ENCODE data around the gene TSSK6.

TSSK6 gene

GRCh38 chr19:19548915-19549759, 33.8 kb upstream of the TSSK6 start:
- no peaks in the 10 kb centered on the region for H3K27me3 Mint-ChIP-seq
- no peak overlapping the region for H3K4me3 Mint-ChIP-seq
- H3K36me3 Mint-ChIP-seq, result no peaks in the 10 kb centered on the region
- no peaks in the 10 kb centered on the region for H3K9me3 Mint-ChIP-seq
- no peaks in the 10 kb centered on the region for H3K4me1 Mint-ChIP-seq
- no peak overlapping the region for H3K27ac Mint-ChIP-seq

GRCh38 chr19:19547674-19548336, 32.5 kb upstream of the TSSK6 start:
- no peaks in the 10 kb centered on the region for H3K36me3 Mint-ChIP-seq

GRCh38 chr19:19546751-19547162, 31.4 kb upstream of the TSSK6 start:
- no peaks in the 10 kb centered on the region for H3K4me1 Mint-ChIP-seq
- H3K4me3 Mint-ChIP-seq, result no peak overlapping the region
- H3K27ac Mint-ChIP-seq, result no peak overlapping the region
- no peaks in the 10 kb centered on the region for H3K9me3 Mint-ChIP-seq
- no peaks in the 10 kb centered on the region for H3K27me3 Mint-ChIP-seq
- no peaks in the 10 kb centered on the region for H3K36me3 Mint-ChIP-seq

More at GRCh38 chr19:19547674-19548336, 32.5 kb upstream of the TSSK6 start:
- Mint-ChIP-seq H3K27me3 (no peaks in the 10 kb centered on the region), H3K4me1 (no peaks in the 10 kb centered on the region), H3K4me3 (no peak overlapping the region), H3K9me3 (no peaks in the 10 kb centered on the region), H3K27ac (no peak overlapping the region)

GRCh38 chr19:19545707-19546106, 30.4 kb upstream of the TSSK6 start:
- H3K4me3 Mint-ChIP-seq, result no peak overlapping the region
- H3K4me1 Mint-ChIP-seq, result peaks cover 6% of the 10 kb centered on the region
- H3K36me3 Mint-ChIP-seq, result no peaks in the 10 kb centered on the region
- no peak overlapping the region for H3K27ac Mint-ChIP-seq
- no peaks in the 10 kb centered on the region for H3K27me3 Mint-ChIP-seq
- H3K9me3 Mint-ChIP-seq, result no peaks in the 10 kb centered on the region

GRCh38 chr19:19544954-19545591, 29.7 kb upstream of the TSSK6 start:
- Mint-ChIP-seq H3K4me1 (peaks cover 9% of the 10 kb centered on the region), H3K36me3 (no peaks in the 10 kb centered on the region), H3K9me3 (no peaks in the 10 kb centered on the region), H3K4me3 (no peak overlapping the region), H3K27me3 (no peaks in the 10 kb centered on the region), H3K27ac (no peak overlapping the region)

- Mint-ChIP-seq H3K36me3 (no peaks in the 10 kb centered on the region), H3K27me3 (no peaks in the 10 kb centered on the region), H3K4me3 (no peak overlapping the region), H3K4me1 (peaks cover 9% of the 10 kb centered on the region), H3K27ac (no peak overlapping the region), H3K9me3 (no peaks in the 10 kb centered on the region)
Observed at GRCh38 chr19:19544257-19544953, 29.1 kb upstream of the TSSK6 start.

- Mint-ChIP-seq H3K27me3 (no peaks in the 10 kb centered on the region), H3K36me3 (no peaks in the 10 kb centered on the region), H3K9me3 (no peaks in the 10 kb centered on the region), H3K4me3 (no peak overlapping the region), H3K27ac (no peak overlapping the region), H3K4me1 (peaks cover 14% of the 10 kb centered on the region)
Observed at GRCh38 chr19:19543640-19544039, 28.3 kb upstream of the TSSK6 start.

- no peak overlapping the region for H3K4me3 Mint-ChIP-seq
- H3K27ac Mint-ChIP-seq, result no peak overlapping the region
- no peaks in the 10 kb centered on the region for H3K9me3 Mint-ChIP-seq
- H3K36me3 Mint-ChIP-seq, result no peaks in the 10 kb centered on the region
- H3K27me3 Mint-ChIP-seq, result no peaks in the 10 kb centered on the region
- peaks cover 17% of the 10 kb centered on the region for H3K4me1 Mint-ChIP-seq
Observed at GRCh38 chr19:19543101-19543500, 27.8 kb upstream of the TSSK6 start.

GRCh38 chr19:19542507-19542906, 27.2 kb upstream of the TSSK6 start:
- Mint-ChIP-seq H3K36me3 (no peaks in the 10 kb centered on the region), H3K27ac (peak overlapping the region; percentile 68), H3K9me3 (no peaks in the 10 kb centered on the region), H3K4me1 (peaks cover 21% of the 10 kb centered on the region), H3K27me3 (no peaks in the 10 kb centered on the region), H3K4me3 (no peak overlapping the region)

- Mint-ChIP-seq H3K9me3 (no peaks in the 10 kb centered on the region), H3K4me1 (peaks cover 26% of the 10 kb centered on the region), H3K27me3 (no peaks in the 10 kb centered on the region), H3K36me3 (no peaks in the 10 kb centered on the region), H3K4me3 (no peak overlapping the region), H3K27ac (no peak overlapping the region)
Observed at GRCh38 chr19:19541616-19542015, 26.3 kb upstream of the TSSK6 start.

GRCh38 chr19:19540715-19541515, 25.6 kb upstream of the TSSK6 start:
- no peaks in the 10 kb centered on the region for H3K27me3 Mint-ChIP-seq
- no peak overlapping the region for H3K27ac Mint-ChIP-seq

GRCh38 chr19:19540064-19540714, 24.8 kb upstream of the TSSK6 start:
- Mint-ChIP-seq H3K27ac (no peak overlapping the region), H3K4me1 (peaks cover 26% of the 10 kb centered on the region), H3K27me3 (no peaks in the 10 kb centered on the region)

More at GRCh38 chr19:19540715-19541515, 25.6 kb upstream of the TSSK6 start:
- Mint-ChIP-seq H3K4me3 (peak overlapping the region; percentile 66), H3K9me3 (no peaks in the 10 kb centered on the region), H3K4me1 (peaks cover 26% of the 10 kb centered on the region), H3K36me3 (no peaks in the 10 kb centered on the region)

GRCh38 chr19:19539698-19540063, 24.3 kb upstream of the TSSK6 start:
- H3K9me3 Mint-ChIP-seq, result no peaks in the 10 kb centered on the region
- no peaks in the 10 kb centered on the region for H3K36me3 Mint-ChIP-seq
- no peak overlapping the region for H3K27ac Mint-ChIP-seq
- H3K27me3 Mint-ChIP-seq, result no peaks in the 10 kb centered on the region
- H3K4me1 Mint-ChIP-seq, result peaks cover 26% of the 10 kb centered on the region
- no peak overlapping the region for H3K4me3 Mint-ChIP-seq

More at GRCh38 chr19:19540064-19540714, 24.8 kb upstream of the TSSK6 start:
- peak overlapping the region; percentile 66 for H3K4me3 Mint-ChIP-seq
- H3K36me3 Mint-ChIP-seq, result no peaks in the 10 kb centered on the region
- no peaks in the 10 kb centered on the region for H3K9me3 Mint-ChIP-seq

GRCh38 chr19:19538785-19539166, 23.4 kb upstream of the TSSK6 start:
- Mint-ChIP-seq H3K4me1 (peaks cover 33% of the 10 kb centered on the region), H3K36me3 (no peaks in the 10 kb centered on the region), H3K9me3 (no peaks in the 10 kb centered on the region), H3K27ac (no peak overlapping the region), H3K27me3 (no peaks in the 10 kb centered on the region), H3K4me3 (peak overlapping the region; percentile 68)
